SW480 (cell line): ENCODE measurements around the gene RNF112.
A peak's percentile ranks its signal among the peaks of the same experiment; 100 is the strongest.

Source experiments
- DNase-seq: peaks from one replicate; pipeline ENCODE4 v3.0.0-alpha.2; 2016; ENCODE audit warnings: low spot score

Gene RNF112

GRCh38 chr17:19374136-19374535, 36.9 kb upstream of the RNF112 start:
- no peak for DNase-seq

GRCh38 chr17:19375732-19376131, 35.3 kb upstream of the RNF112 start:
- DNase-seq = no peak

- DNase-seq = peak; percentile 53
These were observed 34.2 kb upstream of the RNF112 start for GRCh38 chr17:19376811-19377210.

GRCh38 chr17:19377602-19378415, 33.2 kb upstream of the RNF112 start:
- DNase-seq = peak; percentile 98

- no peak for DNase-seq
These were observed 32.3 kb upstream of the RNF112 start, which contains the start of gene MAPK7 for GRCh38 chr17:19378416-19379360. MAPK7 (plus strand) TSS chr17:19378498; CDS start chr17:19378901, 403 bp downstream.

GRCh38 chr17:19379361-19380065, 31.5 kb upstream of the RNF112 start:
- no peak for DNase-seq

- no peak for DNase-seq
These were observed 30.3 kb upstream of the RNF112 start for GRCh38 chr17:19380481-19381301.

GRCh38 chr17:19381361-19381740, 29.7 kb upstream of the RNF112 start:
- no peak for DNase-seq

- no peak for DNase-seq
These were observed 29.1 kb upstream of the RNF112 start for GRCh38 chr17:19381741-19382444.

- DNase-seq = no peak
These were observed 28.2 kb upstream of the RNF112 start for GRCh38 chr17:19382531-19383444.

- DNase-seq = no peak
These were observed 27.2 kb upstream of the RNF112 start for GRCh38 chr17:19383681-19384470.

- DNase-seq = no peak
These were observed 26.2 kb upstream of the RNF112 start for GRCh38 chr17:19384723-19385391.

GRCh38 chr17:19385521-19385983, 25.5 kb upstream of the RNF112 start:
- DNase-seq = no peak

GRCh38 chr17:19386051-19386929, 24.7 kb upstream of the RNF112 start:
- DNase-seq = no peak

- DNase-seq = no peak
These were observed 23.8 kb upstream of the RNF112 start, which contains the start of gene MFAP4 for GRCh38 chr17:19386974-19387920. MFAP4 (minus strand) TSS chr17:19387190; CDS start chr17:19387155, 35 bp downstream.
